Mesothelial cell of epicardium (in vitro differentiated cells): ENCODE measurements around the gene DHRS1. TPM values are rescaled to one million over a fixed set of nuclear protein-coding genes. Genes with fewer than 3 reads are reported as not detected.
A peak's percentile ranks its signal among the peaks of the same experiment; 100 is the strongest.

ENCODE experiments used
- DNase-seq, 2 experiments: peaks; one replicate each; pipeline ENCODE4 v3.0.0; 2021; ENCODE audit warnings: low spot score in 2 of 2; ENCODE audit not compliant: unreplicated experiment in 2 of 2
- H3K27ac Mint-ChIP-seq: 2 replicates; pipeline ENCODE4 v1.8.0; 2021; ENCODE audit warnings: mixed read lengths
- H3K27me3 Mint-ChIP-seq: 2 replicates; pipeline ENCODE4 v1.8.0; 2021; ENCODE audit warnings: low read depth, mixed read lengths
- H3K36me3 Mint-ChIP-seq: 2 replicates; pipeline ENCODE4 v1.8.0; 2021; ENCODE audit warnings: mixed read lengths
- H3K4me1 Mint-ChIP-seq: 2 replicates; pipeline ENCODE4 v1.8.0; 2021; ENCODE audit warnings: mixed read lengths
- H3K4me3 Mint-ChIP-seq: 2 replicates; pipeline ENCODE4 v1.8.0; 2021; ENCODE audit warnings: mild to moderate bottlenecking, moderate library complexity, mixed read lengths
- H3K9me3 Mint-ChIP-seq: 2 replicates; pipeline ENCODE4 v1.8.0; 2021; ENCODE audit warnings: mixed read lengths
- total RNA-seq: library from RNA; stranded (reverse); gene quantifications from 3 replicates; pipeline ENCODE4 v1.2.1, GENCODE V29; 2021
- TF ChIP-seq, protein P1 (sequence below): fragments of 200-600 bp; sonication (generic); IDR thresholded peaks from one replicate; pipeline ENCODE4 v1.5.0; 2021; ENCODE audit warnings: antibody characterized with exemption; ENCODE audit not compliant: unreplicated experiment

Gene DHRS1
- total RNA-seq, result 38.3 to 41.4 TPM (median 39.8 TPM) in 3 replicates

DNA sequence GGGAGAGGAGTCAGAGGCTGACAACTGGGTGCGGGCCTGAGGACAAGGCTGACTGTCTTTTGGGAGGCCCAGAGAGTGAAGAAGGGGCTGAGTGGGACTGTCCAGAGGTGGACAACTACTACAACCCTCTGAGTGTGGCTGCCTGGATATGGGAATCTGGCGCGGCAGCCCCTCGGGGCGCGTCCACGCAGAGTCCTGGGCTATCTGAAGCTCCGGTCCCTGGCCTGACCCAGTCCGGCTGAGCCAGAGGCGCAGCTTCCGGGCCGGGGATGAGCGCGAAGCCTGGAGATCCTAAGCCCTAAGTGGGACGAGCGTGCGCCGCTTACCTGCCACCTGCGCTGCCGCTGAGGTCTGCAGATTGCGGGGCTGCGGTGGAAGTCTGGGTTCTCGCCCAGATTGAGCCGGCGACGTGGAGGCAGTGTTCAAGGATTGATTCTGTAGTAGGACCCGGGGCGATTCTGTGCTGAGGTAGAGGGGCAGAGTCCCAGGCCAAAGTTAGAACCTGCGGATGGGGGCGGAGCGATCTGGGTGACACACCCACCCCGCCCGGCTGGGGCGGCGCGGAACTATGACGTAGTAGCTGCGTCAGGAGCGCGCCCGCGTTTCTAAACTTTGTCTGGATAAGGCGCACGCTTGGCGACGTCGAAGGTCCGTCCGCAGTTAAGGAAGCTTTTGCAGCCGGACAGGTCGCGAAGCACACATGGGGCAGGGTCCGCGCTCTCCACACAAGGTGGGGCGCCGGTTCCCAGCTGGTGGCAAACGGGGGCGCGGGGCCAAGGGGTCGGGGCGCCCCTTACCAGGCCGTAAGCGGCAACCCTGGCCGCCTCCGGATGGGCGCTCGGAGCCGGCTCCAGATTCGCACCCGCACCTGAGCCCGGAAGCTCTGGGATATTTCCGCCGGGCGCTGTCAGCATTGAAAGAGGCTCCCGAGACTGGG lies at the start of gene DHRS1, which contains the start of gene NOP9:
TSS of gene DHRS1 (minus strand) at position 526 of the 937 bp plus-strand sequence. CDS start 674 bp downstream, outside the sequence.
TSS of gene NOP9 (plus strand) at position 596 of the 937 bp plus-strand sequence. CDS start at position 701, 105 bp downstream.
- peaks cover 36% of the 10 kb centered on the region for H3K4me1 Mint-ChIP-seq
- H3K36me3 Mint-ChIP-seq, result peaks cover 11% of the 10 kb centered on the region
- H3K27ac Mint-ChIP-seq, result peak within 1 kb of the TSS; percentile 97
- no peaks in the 10 kb centered on the region for H3K9me3 Mint-ChIP-seq
- TF ChIP-seq, protein P1, sequence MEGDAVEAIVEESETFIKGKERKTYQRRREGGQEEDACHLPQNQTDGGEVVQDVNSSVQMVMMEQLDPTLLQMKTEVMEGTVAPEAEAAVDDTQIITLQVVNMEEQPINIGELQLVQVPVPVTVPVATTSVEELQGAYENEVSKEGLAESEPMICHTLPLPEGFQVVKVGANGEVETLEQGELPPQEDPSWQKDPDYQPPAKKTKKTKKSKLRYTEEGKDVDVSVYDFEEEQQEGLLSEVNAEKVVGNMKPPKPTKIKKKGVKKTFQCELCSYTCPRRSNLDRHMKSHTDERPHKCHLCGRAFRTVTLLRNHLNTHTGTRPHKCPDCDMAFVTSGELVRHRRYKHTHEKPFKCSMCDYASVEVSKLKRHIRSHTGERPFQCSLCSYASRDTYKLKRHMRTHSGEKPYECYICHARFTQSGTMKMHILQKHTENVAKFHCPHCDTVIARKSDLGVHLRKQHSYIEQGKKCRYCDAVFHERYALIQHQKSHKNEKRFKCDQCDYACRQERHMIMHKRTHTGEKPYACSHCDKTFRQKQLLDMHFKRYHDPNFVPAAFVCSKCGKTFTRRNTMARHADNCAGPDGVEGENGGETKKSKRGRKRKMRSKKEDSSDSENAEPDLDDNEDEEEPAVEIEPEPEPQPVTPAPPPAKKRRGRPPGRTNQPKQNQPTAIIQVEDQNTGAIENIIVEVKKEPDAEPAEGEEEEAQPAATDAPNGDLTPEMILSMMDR, result no peak
- no peaks in the 10 kb centered on the region for H3K27me3 Mint-ChIP-seq
- H3K4me3 Mint-ChIP-seq, result peak within 1 kb of the TSS; percentile 97
- peak; percentile 87 to 98 for DNase-seq

DNA sequence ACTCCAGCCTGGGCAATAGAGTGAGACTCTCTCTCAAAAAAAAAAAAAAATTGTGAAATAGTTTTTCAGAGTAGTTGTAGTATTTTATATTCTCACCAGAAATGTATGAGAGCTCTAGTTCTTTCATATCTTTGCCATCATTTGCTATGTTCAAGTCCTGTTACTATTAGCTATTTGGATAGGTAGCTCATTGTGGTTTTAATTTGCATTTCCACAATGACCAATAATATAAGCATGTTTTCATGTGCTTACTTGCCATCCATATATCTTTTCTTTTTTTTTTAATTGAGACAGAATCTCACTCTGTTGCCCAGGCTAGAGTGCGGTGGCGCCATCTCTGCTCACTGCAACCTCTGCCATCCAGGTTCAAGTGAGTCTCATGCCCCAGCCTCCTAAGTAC lies 48.6 kb upstream of the DHRS1 start:
- TF ChIP-seq, protein P1, result no peak
- DNase-seq, result no peak
- no peaks in the 10 kb centered on the region for H3K9me3 Mint-ChIP-seq
- no peak overlapping the region for H3K4me3 Mint-ChIP-seq
- peaks cover 77% of the 10 kb centered on the region for H3K27me3 Mint-ChIP-seq
- peaks cover 4% of the 10 kb centered on the region for H3K4me1 Mint-ChIP-seq
- no peak overlapping the region for H3K27ac Mint-ChIP-seq
- H3K36me3 Mint-ChIP-seq, result no peaks in the 10 kb centered on the region

DNA sequence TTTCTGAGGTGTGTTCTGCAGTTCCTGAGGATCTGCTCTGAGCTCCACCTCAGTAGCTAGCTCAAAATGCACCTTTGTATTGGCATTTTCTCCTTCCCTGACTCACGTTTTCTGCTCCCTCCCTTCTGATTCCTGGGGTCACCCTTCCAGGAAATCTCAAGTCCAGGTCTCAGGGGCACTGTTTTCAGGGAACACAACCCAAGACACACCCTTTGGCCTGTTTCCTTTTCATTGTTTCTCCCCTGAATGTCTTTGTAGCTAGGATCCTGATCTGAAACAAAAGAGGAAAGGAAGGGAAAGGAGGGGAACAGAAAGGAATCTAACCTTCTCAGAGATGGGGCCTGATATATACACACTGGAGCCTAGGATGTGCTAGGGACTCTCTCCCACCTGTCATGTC lies 47.6 kb upstream of the DHRS1 start:
- no peak overlapping the region for H3K4me3 Mint-ChIP-seq

DNA sequence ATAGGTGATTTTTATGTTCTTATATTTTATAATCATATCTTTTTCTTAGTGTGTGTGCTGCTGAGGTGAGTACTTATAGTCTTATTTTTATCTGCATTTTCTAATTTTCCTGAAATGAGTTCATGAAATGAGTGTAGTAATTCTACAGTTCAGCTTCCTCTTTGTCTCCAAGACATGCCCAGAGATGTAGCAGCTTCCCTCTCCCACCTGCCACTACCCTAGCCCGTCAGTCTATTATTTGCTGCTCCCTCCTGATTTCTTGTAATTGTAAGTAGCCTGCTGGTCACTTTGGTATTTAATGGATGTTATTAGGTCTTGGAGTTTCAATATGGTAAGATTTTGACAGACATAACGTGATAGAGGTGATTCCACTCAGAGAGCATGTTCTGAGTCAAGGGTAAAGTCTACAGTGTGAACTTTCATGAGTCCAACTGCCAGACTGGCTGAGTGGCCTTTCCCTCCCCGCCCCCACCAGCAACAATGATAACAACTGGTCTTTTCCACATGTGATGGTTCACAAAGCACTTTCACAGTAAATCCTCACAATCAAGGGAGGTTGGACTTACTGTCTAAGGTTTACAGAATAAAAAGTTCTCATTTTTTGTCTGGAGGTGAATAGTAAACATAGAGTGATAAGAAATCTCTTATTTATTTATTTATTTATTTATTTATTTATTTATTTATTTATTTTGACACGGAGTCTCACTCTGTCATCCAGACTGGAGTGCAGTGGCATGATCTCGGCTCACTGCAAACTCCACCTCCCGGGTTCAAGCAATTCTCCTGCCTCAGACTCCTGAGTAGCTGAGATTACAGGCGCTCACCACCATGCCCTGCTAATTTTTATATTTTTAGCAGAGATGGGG lies 44.4 kb upstream of the DHRS1 start:
- no peak for DNase-seq
- no peaks in the 10 kb centered on the region for H3K36me3 Mint-ChIP-seq
- TF ChIP-seq, protein P1, result no peak
- H3K4me1 Mint-ChIP-seq, result peaks cover 4% of the 10 kb centered on the region
- no peaks in the 10 kb centered on the region for H3K9me3 Mint-ChIP-seq
- peaks cover 74% of the 10 kb centered on the region for H3K27me3 Mint-ChIP-seq
- H3K4me3 Mint-ChIP-seq, result no peak overlapping the region
- H3K27ac Mint-ChIP-seq, result no peak overlapping the region

More for the DNA sequence above, 47.6 kb upstream of the DHRS1 start:
- no peaks in the 10 kb centered on the region for H3K36me3 Mint-ChIP-seq
- H3K27ac Mint-ChIP-seq, result no peak overlapping the region
- H3K4me1 Mint-ChIP-seq, result no peaks in the 10 kb centered on the region
- H3K27me3 Mint-ChIP-seq, result peaks cover 78% of the 10 kb centered on the region
- DNase-seq, result no peak
- TF ChIP-seq, protein P1, result no peak
- H3K9me3 Mint-ChIP-seq, result no peaks in the 10 kb centered on the region

DNA sequence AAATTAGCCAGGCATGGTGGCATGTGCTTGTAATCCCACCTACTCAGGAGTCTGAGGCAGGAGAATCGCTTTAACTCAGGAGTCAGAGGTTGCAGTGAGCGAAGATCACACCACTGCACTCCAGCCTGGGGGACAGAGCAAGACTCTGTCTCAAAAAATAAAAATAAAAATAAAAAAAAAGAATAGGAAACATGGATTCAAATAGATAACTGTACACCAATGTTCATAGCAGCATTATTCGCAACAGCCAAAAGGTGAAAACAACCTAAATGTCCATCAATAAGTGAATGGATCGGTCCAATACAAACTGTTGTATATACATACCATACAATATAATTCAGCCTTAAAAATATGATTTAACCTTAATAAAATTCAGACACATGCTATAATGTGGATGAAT lies 43.3 kb upstream of the DHRS1 start:
- Mint-ChIP-seq H3K9me3 (no peaks in the 10 kb centered on the region), H3K27me3 (peaks cover 80% of the 10 kb centered on the region), H3K4me3 (no peak overlapping the region), H3K4me1 (peaks cover 4% of the 10 kb centered on the region), H3K36me3 (no peaks in the 10 kb centered on the region), H3K27ac (no peak overlapping the region)
- TF ChIP-seq, protein P1, result no peak
- DNase-seq, result no peak
